ENCODE results near the gene CDH2.

DNA sequence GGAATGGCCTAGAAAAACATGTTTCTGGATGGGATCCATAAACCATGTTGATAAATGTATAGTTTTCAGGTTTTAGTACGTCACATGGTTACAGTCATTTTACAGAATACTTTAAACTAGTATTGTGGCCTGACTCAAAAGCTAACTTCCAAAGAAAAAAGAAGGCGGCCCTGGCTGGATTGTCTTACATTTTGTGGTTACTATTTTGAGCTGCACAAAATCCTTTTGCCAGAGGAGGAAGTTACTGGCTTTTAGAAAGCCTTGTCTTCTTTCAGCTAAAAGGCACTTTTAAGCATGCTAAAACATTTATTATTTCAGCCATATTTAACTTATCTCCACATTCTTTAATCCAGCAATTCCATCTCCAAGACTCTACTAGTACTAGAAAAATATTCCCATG is 227.9 kb downstream of the CDH2 start:
- no peak for TF ChIP-seq POLR2A (IDR thresholded peaks at IDR 0.05)
- TF ChIP-seq, protein P1, sequence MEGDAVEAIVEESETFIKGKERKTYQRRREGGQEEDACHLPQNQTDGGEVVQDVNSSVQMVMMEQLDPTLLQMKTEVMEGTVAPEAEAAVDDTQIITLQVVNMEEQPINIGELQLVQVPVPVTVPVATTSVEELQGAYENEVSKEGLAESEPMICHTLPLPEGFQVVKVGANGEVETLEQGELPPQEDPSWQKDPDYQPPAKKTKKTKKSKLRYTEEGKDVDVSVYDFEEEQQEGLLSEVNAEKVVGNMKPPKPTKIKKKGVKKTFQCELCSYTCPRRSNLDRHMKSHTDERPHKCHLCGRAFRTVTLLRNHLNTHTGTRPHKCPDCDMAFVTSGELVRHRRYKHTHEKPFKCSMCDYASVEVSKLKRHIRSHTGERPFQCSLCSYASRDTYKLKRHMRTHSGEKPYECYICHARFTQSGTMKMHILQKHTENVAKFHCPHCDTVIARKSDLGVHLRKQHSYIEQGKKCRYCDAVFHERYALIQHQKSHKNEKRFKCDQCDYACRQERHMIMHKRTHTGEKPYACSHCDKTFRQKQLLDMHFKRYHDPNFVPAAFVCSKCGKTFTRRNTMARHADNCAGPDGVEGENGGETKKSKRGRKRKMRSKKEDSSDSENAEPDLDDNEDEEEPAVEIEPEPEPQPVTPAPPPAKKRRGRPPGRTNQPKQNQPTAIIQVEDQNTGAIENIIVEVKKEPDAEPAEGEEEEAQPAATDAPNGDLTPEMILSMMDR (IDR thresholded peaks at IDR 0.05), result no peak
